NCI-H82 treated with DMSO at 0.1 percent for 48 hours (cell line): ENCODE results near the gene USP19.

ENCODE experiments used
- DNase-seq: peaks from one replicate; lab custom pipeline; 2025; ENCODE audit not compliant: unreplicated experiment; lab: John Stamatoyannopoulos, UW

USP19 gene

GRCh38 chr3:49134471-49135265 is 14.0 kb upstream of the USP19 start:
- no peak for DNase-seq

- peak; percentile 44 for DNase-seq
These were observed 12.8 kb upstream of the USP19 start for GRCh38 chr3:49133226-49133951.

GRCh38 chr3:49132437-49133225 is 12.0 kb upstream of the USP19 start, which contains the start of gene LAMB2:
Gene LAMB2 (minus strand): TSS chr3:49133050. CDS start chr3:49132867, 183 bp downstream.
- DNase-seq = peak; percentile 43

- no peak for DNase-seq
These were observed 11.4 kb upstream of the USP19 start for GRCh38 chr3:49132073-49132436.

GRCh38 chr3:49131576-49131975 is 11.0 kb upstream of the USP19 start:
- DNase-seq = no peak

- no peak for DNase-seq
These were observed 10.4 kb upstream of the USP19 start for GRCh38 chr3:49131040-49131439.

GRCh38 chr3:49124991-49125670 is 4.5 kb upstream of the USP19 start:
- DNase-seq = peak; percentile 1

- DNase-seq = no peak
These were observed 3.6 kb upstream of the USP19 start for GRCh38 chr3:49124203-49124602.

GRCh38 chr3:49123687-49124086 is 3.1 kb upstream of the USP19 start:
- no peak for DNase-seq

GRCh38 chr3:49122886-49123545 is 2.4 kb upstream of the USP19 start:
- DNase-seq = no peak

- no peak for DNase-seq
These were observed 1.8 kb upstream of the USP19 start for GRCh38 chr3:49122451-49122850.

GRCh38 chr3:49122022-49122421 is 1.4 kb upstream of the USP19 start:
- no peak for DNase-seq

- no peak for DNase-seq
These were observed 611 bp upstream of the USP19 start for GRCh38 chr3:49121132-49121736.

GRCh38 chr3:49120096-49120437 is 556 bp downstream of the USP19 start:
- DNase-seq = no peak

- DNase-seq = no peak
These were observed 1.2 kb downstream of the USP19 start for GRCh38 chr3:49119439-49119838.

- DNase-seq = no peak
These were observed 1.6 kb downstream of the USP19 start for GRCh38 chr3:49119036-49119435.

GRCh38 chr3:49112262-49112661 is 8.4 kb downstream of the USP19 start:
- no peak for DNase-seq

GRCh38 chr3:49111347-49111746 is 9.3 kb downstream of the USP19 start:
- DNase-seq = no peak

GRCh38 chr3:49110780-49111179 is 9.8 kb downstream of the USP19 start:
- no peak for DNase-seq

GRCh38 chr3:49108346-49108745 is 12.3 kb downstream of the USP19 start:
- no peak for DNase-seq
